Measurements from ENCODE around the gene NXF2. TPM values are rescaled to one million over a fixed set of nuclear protein-coding genes. Genes with fewer than 3 reads are reported as not detected.

Gene NXF2
- total and polyA plus RNA-seq, 8 donors, result 0.11 TPM; not detected in 7

GRCh38 chrX:102339312-102340298 is 92.6 kb downstream of the NXF2 start:
- H3K27me3 ChIP-seq, result peaks cover 0 to 3% (median 0%) of the 10 kb centered on the region in 4 donors
- 62 to 70% methylated on average over 19 of the region's 19 CpGs for WGBS, 2 donors
- ATAC-seq (no peak), DNase-seq (peak in 2 of 6 donors; percentile 7 to 54), FAIRE-seq (no peak)
- no peaks in the 10 kb centered on the region for H3K9me3 ChIP-seq
- H3K4me1 ChIP-seq, result no peaks in the 10 kb centered on the region
- intact Hi-C loops (cut with DNase I), result no loop called here
- no peaks in the 10 kb centered on the region for H3K36me3 ChIP-seq
- no peak overlapping the region for H3K4me3 ChIP-seq
- H3K27ac ChIP-seq, result no peak overlapping the region
- no peak for TF ChIP-seq CTCF (IDR thresholded peaks at IDR 0.05)

GRCh38 chrX:102341867-102342266 is 94.9 kb downstream of the NXF2 start:
- DNase-seq (no peak), FAIRE-seq (no peak), ATAC-seq (no peak)
- Histone ChIP-seq H3K27ac (no peak overlapping the region), H3K4me1 (no peaks in the 10 kb centered on the region), H3K4me3 (no peak overlapping the region), H3K9me3 (no peaks in the 10 kb centered on the region), H3K36me3 (no peaks in the 10 kb centered on the region), H3K27me3 (peaks cover 0 to 12% (median 2%) of the 10 kb centered on the region in 4 donors)
- intact Hi-C loops (cut with DNase I), result no loop called here
- no peak for TF ChIP-seq CTCF (IDR thresholded peaks at IDR 0.05)
- 10 to 23% methylated on average over 2 of the region's 2 CpGs for WGBS, 2 donors

- 29 to 30% methylated on average over 3 of the region's 3 CpGs for WGBS, 2 donors
- no peaks in the 10 kb centered on the region for H3K36me3 ChIP-seq
- H3K9me3 ChIP-seq, result no peaks in the 10 kb centered on the region
- intact Hi-C loops (cut with DNase I), result no loop called here
- no peak overlapping the region for H3K27ac ChIP-seq
- FAIRE-seq (peak; percentile 73), ATAC-seq (peak in 3 of 4 donors; percentile 60 to 65 (median 63)), DNase-seq (peak; percentile 10 to 88 (median 60))
- H3K27me3 ChIP-seq, result peaks cover 0 to 15% (median 0%) of the 10 kb centered on the region in 4 donors
- no peaks in the 10 kb centered on the region for H3K4me1 ChIP-seq
- TF ChIP-seq CTCF (IDR thresholded peaks at IDR 0.05), result peak; percentile 67 to 90 (median 83)
- H3K4me3 ChIP-seq, result no peak overlapping the region
These were observed 98.9 kb downstream of the NXF2 start for GRCh38 chrX:102345916-102346315.

Other genes with a start within 250 kb of the NXF2 start
- gene TCEAL2, start 121.5 kb upstream of the NXF2 start, total RNA-seq, result 1 to 10 TPM in 4 of 6 donors, under 1 TPM in 2; 0.37 to 2.3 (median 1.4) TPM
- gene TCEAL2, start 121.5 kb upstream of the NXF2 start, polyA plus RNA-seq, result 10 to 100 TPM in 1 of 2 donors, 1 to 10 TPM in 1; 7.4 to 24.2 TPM
- under 1 TPM in 1 of 6 donors, not detected in 5; 0.14 TPM for gene TCEAL6, start 104.7 kb upstream of the NXF2 start, total RNA-seq
- gene TCEAL6, start 104.7 kb upstream of the NXF2 start, polyA plus RNA-seq, result 1 to 10 TPM in 1 of 2 donors, under 1 TPM in 1; 0.49 to 2.2 TPM
- gene BEX5, start 91.2 kb upstream of the NXF2 start, total RNA-seq, result 10 to 100 TPM in 3 of 6 donors, 1 to 10 TPM in 3; 7.8 to 15.4 (median 9.5) TPM
- gene BEX5, start 91.2 kb upstream of the NXF2 start, polyA plus RNA-seq, result 10 to 100 TPM in 1 of 2 donors, 1 to 10 TPM in 1; 9.5 to 35.8 TPM
- not detected for gene TCP11X1, start 31.9 kb upstream of the NXF2 start, total RNA-seq
- gene TCP11X1, start 31.9 kb upstream of the NXF2 start, polyA plus RNA-seq, result not detected
- gene NXF2B, start 192.8 kb downstream of the NXF2 start, total RNA-seq, result not detected
- 1 to 10 TPM in 1 of 2 donors, under 1 TPM in 1; 0.23 to 2.0 TPM for gene NXF2B, start 192.8 kb downstream of the NXF2 start, polyA plus RNA-seq
- gene TCP11X2, start 224.6 kb downstream of the NXF2 start, total RNA-seq, result not detected
- gene TCP11X2, start 224.6 kb downstream of the NXF2 start, polyA plus RNA-seq, result under 1 TPM in 1 of 2 donors, not detected in 1; 0.54 TPM

All from pancreas (tissue), 10 donors.